Lung microvascular endothelial cell (primary cell): ENCODE measurements around the gene MLH3. TPM values are rescaled to one million over a fixed set of nuclear protein-coding genes. Genes with fewer than 3 reads are reported as not detected.

Source experiments
- DNase-seq, 2 donors: peaks; one replicate each; pipeline versions ENCODE4 v3.0.0 to v3.0.0-alpha.2; 2010; ENCODE audit warnings: low read depth in 2 of 2
- total RNA-seq: library from RNA; depleted of rRNA; stranded (reverse); fragments of >200 nt; gene quantifications from 2 replicates; pipeline ENCODE4 v1.2.1, GENCODE V29; 2014

Gene MLH3
- total RNA-seq, 1 donor from 2014 or later = 19.6 TPM

GRCh38 chr14:75067212-75067611 lies 15.9 kb upstream of the MLH3 start:
- DNase-seq = no peak

GRCh38 chr14:75066691-75067090 lies 15.4 kb upstream of the MLH3 start:
- DNase-seq = no peak

GRCh38 chr14:75064205-75064567 lies 12.9 kb upstream of the MLH3 start:
- DNase-seq = no peak

GRCh38 chr14:75063491-75064204 lies 12.4 kb upstream of the MLH3 start, which contains the start of gene ACYP1:
Gene ACYP1 (minus strand): TSS chr14:75064024. CDS start chr14:75063553, 471 bp downstream.
- peak; percentile 90 to 91 for DNase-seq

DNA sequence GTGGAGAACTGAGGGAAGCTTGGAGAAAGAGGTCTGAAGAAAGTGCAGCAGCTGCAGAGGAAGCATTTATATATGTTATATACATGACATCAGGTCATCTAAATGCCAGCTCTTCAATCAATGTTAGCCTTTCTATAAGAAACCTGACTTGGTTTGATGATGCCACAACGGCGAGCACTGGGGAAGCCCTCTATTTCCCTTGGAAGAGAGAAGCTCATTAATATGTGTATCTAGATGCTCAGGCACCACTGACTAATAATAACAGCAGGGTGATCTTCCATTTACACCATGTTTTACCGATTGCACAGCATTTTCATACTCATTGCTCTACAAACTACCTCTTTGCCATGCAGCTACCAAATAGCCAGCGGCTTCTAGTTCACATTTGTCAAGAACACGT lies 11.7 kb upstream of the MLH3 start:
- no peak for DNase-seq

DNA sequence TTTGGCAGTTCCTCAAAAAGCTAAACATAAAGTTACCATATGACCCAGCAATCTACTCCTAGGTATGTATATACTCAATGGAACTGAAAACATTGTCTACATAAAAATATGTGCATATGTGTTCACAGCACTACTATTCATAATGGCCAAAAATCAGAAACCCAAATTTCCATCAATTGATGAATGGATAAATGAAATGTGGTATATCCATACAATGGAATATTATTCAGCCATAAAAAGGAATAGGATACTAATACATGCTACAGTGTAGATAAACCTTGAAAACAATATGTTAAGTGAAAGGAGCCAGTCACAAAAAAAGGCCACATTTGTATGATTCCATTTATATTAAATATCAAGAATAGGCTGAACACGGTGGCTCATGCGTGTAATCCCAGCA lies 9.2 kb upstream of the MLH3 start:
- DNase-seq = no peak

DNA sequence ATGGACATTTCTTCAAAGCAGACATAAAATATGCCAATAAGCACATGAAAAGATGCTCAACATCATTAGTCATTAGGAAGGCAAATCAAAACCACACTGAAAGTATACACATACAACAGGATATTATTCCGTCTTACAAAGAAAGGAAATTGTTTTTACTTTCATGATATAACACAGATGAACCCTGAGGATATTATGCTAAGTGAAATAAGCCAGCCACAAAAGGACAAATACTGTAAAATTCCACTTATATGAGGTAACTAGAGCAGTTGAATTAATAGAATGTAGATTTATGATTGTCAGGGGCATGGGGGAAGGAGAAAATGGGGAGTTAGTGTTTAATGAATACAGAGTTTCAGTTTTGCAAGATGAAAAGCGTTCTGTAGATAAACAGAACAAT lies 8.4 kb upstream of the MLH3 start:
- peak in 1 of 2 donors; percentile 69 for DNase-seq

- DNase-seq = peak in 1 of 2 donors; percentile 35
These were observed 3.2 kb upstream of the MLH3 start for GRCh38 chr14:75054421-75054820.

DNA sequence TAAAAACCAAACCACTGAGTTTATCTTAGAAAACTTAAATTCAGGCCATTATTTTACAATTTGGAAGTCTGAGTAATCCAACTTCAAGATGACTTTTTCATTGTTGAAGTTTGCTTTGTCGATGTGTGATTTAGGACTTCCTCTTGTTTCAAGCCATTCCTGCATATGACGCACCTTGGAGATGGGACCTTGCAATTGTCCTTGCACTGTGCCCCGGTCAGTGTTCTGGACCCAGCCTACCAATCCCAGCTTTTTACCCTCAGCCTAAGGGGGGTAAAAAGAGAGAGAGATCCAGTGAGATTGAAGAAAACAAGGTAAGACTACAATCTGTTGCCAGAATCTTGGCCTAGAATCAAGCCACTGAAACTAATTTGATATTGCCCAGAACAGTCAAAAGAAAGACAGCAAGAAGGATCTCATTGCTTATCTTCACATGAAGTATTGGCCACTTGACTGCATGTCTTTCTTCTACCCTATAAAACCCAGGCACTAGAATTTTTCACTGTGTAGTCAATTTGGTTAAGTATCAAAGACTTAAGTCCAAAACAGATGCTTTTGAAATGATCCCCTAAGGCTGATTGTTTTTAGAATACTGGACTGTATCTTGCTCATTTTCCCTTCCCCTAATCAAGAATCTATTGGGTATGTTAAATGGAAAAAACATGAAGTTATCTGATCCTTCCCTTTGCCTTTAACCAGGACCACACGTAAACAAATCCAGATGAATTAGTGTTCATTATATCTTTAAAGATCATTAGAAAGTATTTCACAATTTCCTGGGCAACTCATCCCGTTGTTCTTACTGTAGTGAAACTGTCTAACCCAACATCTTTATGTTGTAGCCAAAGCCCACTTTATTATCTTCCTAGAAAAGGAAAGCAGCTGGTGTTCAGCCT lies 2.4 kb upstream of the MLH3 start:
- DNase-seq = no peak

DNA sequence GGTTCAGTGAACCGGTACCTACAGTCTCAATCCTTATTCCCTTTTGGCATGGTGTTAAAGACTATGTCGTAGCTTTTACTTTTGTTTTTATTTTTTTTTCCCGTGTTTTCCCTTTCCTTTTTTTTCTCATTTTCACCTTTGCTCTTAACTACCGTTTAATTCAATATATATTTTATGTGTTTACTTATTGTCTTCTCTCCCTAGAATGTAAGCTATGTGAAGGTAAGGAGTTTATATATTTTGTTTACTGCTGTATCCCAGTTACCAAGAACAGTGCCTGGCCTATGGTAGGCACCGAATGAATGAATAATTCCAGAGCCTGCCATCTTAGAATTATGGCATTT lies 261 bp upstream of the MLH3 start:
- no peak for DNase-seq

- no peak for DNase-seq
These were observed 1.5 kb downstream of the MLH3 start for GRCh38 chr14:75049731-75050201.

DNA sequence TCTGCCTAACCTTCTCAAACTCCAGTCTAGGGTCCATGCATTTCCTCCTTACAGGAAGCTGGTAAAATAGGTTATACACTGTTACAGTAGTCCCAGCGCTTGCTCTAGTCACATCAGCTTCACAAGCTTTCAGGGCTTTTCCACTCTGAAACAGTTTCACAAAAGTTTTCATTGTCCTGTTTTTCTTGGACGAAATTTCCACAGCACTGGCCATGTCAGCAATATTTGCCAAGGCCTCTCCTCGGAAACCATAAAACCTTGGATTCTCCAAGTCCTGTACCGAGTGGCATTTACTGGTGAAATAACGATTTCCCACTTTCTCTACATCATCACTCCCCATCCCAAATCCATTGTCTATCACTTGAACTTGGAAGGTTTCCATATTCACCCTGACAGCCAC lies 2.1 kb downstream of the MLH3 start:
- peak in 1 of 2 donors; percentile 34 for DNase-seq

DNA sequence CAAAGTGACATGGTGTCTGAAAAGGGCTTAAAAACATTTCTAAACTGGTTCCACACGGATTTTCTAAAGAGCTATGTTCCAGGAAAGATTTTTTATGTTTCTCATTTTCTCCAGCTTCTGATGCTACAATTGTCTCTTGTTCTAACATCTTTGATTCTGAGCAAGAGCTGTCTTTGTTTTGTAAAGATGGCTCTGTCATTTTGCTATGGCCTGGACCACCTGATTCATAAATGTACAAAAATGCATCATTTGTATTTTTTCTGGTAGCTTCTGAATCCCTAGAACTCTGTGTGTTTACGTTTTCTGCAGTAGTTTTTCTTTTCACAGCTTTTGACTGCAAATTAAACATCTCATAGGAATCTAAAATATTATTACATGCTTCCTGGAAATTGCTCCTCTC lies 3.2 kb downstream of the MLH3 start:
- no peak for DNase-seq

- no peak for DNase-seq
These were observed 3.8 kb downstream of the MLH3 start for GRCh38 chr14:75047506-75047905.

DNA sequence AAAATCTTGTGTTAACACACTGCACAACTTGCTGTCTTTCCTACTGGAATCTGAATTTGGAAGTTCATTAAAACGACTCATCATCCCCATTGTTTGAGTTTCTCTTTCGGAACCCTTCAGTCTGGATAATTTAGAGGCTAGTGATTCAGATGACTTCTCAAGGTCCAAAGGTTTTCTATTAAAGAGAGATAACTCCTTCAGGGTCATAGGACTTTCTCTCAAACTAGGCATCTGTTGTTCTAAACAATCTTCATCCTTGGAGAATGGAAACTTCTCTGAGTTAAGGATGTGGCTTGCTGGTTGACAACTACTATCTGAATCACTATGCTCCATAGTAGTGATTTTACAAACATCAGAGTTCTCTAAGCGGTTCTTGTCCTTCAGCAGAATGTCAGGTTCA lies 4.4 kb downstream of the MLH3 start:
- DNase-seq = no peak

DNA sequence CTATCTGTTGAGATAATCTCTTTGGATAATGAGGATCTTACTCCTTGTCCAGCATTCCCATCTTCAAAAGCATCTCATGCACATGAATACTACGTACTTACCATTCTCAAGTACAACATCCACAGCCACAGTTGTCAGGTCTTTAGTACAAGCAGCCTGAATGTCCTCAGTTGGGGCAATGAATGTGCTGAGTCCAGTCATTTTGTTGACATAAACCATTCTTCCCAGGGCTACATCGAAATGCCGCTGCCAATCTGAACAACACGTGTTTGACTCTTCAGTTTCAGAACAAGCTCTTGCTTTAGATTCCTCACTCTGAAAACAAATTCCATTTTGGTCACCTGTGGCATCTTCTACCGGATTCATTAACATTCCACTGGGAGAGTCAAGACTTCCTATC lies 5.0 kb downstream of the MLH3 start:
- DNase-seq = no peak

- no peak for DNase-seq
These were observed 6.5 kb downstream of the MLH3 start for GRCh38 chr14:75044752-75045151.

- peak; percentile 32 to 72 for DNase-seq
These were observed 6.9 kb downstream of the MLH3 start for GRCh38 chr14:75044322-75044721.

GRCh38 chr14:75042035-75042434 lies 9.2 kb downstream of the MLH3 start:
- DNase-seq = peak in 1 of 2 donors; percentile 33

DNA sequence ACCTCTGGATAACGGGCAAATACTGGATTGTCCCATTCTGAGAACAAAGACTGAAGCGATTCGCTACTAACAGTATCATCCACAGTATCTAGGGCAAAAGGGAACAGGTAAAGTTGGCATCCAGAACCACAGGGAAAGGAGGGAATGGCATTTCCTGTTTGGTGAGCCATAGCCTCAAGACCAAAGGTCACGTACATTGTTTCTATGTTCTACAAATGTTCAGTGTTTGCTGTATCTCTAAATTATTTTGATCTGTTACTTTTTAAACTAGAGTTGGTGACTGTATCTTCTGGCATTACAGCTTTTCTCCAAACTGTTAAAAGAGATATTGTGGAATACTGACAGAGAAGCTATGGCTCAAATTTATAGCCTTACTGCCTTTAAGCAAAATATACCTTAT lies 9.7 kb downstream of the MLH3 start:
- peak; percentile 23 to 58 for DNase-seq

DNA sequence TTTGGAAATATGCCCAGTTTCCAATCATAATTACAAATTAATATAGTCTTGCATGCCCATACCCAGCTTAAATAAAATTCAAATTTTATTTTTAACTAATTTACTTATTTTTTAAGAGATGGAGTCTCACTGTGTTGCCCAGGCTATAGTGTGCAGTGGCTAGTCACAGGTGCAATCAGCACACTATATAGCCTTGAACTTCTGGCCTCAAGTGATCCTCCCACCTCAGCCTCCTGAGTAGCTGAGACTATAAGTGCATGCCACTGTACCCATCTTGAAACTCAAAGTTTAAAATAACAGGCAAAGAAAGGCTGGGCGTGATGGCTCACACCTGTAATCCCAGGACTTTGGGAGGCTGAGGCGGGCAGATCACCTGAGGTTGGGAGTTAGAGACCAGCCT lies 10.3 kb downstream of the MLH3 start:
- DNase-seq = no peak

GRCh38 chr14:75040507-75040906 lies 10.8 kb downstream of the MLH3 start:
- no peak for DNase-seq

- no peak for DNase-seq
These were observed 18.3 kb downstream of the MLH3 start for GRCh38 chr14:75032939-75033338.
